ENCODE data around the gene ZNF445.
"Not testable (repeated sequence)": the region's sequence is repeated elsewhere in the genome, so short reads cannot be mapped to it uniquely, and the experiment has no call there.

ZNF445 gene

DNA sequence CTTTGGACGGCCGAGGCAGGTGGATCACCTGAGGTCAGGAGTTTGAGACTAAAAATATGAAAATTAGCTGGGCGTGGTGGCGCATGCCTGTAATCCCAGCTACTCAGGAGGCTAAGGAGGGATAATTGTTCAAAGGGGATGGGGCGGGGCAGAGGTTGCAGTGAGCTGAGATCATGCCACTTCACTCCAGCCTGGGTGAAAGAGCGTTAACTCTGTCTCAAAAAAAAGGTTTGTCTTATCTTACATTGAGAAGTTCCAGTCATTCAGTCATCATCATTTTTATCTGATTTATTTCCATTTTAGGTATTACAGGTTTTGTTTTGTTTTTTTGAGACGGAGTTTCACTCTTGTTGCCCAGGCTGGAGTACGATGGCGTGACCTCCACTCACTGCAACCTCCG is 2.6 kb downstream of the ZNF445 start:
- not testable (repeated sequence) for DNase-seq

DNA sequence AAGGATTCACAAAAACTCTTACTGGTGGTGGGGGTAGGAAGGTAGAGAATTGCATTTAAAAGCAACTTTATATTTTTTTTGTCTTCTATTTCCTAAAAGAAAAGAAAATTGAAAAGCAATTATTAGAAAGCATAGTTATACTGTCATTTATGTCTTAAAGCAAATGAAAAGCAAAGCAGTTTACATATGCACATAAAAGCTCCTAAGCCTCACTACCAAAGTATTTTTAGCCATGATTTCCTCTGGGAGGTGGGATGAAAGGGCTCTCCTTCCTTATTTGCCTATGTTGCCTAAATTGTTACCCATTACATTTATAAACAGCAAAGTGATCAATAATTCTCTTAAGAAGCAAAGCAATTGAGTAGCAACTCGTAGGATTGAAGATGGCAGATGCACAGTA is 7.0 kb downstream of the ZNF445 start:
- DNase-seq = no peak

DNA sequence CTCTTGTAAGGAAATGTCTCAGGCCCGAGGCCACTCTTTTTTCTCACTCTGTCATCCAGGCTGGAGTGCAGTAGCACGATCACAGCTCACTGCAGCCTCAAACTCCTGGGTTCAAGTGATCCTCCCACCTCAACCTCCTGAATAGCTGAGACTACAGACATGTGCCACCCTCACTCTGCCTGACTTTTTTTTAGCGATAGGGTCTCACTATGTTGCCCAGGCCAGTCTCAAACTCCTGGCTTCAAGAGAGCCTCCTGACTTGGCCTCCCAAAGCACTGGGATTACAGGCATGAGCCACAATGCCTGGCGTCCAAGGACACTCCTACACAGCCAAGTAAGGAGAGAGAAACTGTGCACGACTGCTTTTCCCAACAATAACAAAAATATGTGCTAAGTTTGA is 7.6 kb downstream of the ZNF445 start:
- no peak for DNase-seq

DNA sequence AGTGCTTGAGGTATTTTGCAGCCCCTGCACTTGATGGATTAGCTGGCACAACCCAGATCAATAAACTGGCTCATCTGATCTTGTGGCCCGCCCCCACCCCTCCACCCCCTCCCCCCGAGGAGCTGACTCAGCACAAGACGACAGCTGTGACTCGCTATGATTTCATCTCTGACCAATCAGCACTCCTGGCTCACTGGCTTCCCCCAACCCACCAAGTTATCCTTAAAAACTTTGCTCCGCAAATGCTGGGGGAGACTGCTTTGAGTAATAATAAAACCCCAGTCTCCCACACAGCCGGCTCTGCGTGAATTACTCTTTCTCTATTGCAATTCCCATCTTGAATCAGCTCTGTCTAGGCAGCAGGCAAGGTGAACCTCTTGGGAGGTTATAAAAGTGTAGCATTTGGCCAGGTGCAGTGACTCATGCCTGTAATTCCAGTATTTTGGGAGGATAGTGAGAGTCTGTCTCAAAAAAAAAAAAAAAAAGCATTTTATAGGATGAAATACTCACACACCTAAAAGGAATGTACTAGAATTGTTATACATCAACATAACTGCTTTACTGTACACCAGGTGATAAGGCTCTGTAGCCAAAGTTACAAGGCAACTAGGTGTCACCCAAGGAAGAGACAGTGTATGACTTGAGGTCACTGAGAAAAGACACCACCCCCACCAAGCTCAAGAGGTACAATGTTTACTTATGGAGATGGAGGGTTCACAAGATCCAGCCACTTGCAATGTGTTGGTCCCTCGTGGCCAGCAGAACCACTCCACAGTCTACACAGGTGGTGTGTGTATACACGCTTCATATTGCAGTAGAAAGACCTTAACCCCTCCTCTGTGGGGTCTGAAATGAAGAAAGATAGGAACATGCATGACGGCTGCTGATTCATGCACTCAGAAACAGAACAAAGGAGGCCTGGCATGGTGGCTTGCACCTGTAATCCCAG is 8.6 kb downstream of the ZNF445 start:
- no peak for DNase-seq

DNA sequence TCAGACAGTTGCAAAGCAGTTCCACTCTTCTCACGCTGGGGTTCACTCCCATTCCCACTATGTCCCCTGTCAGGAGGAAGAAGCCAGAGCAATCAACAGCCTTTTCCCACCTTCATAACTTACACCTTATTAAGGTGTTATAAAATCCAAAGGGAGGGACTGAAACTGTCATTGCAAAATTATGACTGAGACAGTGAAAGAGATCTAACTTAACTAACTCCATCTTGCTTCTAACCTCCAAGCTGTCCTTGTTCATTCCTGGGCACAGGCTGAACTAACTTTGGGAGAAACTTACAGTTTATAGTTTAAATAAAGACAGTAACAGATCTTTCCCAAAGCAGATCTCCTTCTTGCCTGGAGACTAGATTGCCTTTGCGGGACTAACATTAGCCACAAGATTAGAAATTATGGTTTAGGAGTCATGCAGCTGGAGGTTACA is 9.4 kb downstream of the ZNF445 start:
- not testable (repeated sequence) for DNase-seq

DNA sequence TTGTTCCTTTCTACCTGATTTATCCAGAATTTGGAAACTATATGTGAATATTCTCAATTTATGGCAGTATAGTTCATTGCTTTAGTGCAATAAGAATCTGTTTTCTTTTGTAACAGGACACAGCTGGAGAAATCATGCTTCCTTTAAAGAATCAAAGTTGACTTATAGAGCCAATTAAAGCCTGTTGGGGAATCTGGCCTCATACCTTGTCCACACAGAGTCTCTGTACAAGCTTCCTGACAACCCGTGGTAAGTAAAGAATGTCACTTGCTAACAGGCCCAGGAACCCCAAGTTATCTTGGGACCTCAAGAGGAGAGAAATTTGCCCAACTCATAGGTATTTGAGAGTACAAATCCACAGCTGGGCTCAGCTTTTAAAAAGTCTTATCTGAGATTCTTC is 10.2 kb downstream of the ZNF445 start:
- DNase-seq = no peak

DNA sequence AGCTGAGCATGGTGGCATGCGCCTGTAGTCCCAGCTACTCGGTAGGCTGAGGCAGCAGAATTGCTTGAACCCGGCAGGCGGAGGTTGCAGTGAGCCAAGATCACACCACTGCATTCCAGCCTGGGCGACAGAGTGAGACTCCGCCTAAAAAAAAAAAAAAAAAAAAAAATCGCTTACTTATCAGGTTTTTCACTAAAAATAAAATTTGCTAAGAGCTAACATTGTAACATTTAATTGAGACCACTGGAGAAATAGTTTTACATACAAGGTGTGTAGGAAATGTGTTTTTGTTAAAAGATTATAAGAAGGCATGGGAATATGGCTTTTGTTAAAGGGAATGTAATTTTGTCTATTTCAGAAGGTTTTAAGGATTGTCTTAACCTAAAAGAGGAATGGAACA is 12.6 kb downstream of the ZNF445 start:
- not testable (repeated sequence) for DNase-seq

DNA sequence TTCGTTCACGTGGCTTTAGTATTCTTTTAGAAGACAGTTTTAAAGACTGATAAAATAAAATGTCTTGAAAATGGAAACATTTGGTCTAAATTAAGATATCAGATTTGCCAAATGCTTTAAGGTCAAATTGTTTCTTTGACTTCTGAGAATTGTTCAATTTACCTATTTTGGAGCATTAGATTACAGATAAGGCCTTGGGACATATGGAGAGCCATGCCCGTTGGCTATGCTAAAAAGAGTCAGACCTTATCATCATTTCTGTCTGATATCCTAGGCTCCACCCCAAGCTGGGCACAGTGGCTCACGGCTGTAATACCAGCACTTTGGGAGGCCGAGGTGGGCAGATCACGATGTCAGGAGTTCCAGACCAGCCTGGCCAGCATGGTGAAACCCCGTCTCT is 13.0 kb downstream of the ZNF445 start:
- no peak for DNase-seq

DNA sequence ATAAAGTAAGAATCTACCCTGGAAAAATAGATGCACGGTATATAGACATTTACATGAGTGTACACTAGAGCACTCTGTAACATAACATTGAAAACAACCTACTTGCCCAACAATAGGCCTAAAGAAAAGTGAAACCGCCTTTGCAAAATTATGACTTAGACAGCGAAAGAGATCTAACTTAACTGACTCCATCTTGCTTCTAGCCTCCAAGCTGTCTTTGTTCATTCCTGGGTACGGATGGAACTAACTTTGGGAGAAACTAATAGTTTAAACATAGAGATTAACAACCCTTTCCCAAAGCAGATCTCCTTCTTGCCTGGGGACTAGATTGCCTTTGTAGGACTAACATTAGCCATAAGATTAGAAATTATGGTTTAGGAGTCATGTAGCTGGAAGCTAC is 17.4 kb downstream of the ZNF445 start:
- DNase-seq = not testable (repeated sequence)

DNA sequence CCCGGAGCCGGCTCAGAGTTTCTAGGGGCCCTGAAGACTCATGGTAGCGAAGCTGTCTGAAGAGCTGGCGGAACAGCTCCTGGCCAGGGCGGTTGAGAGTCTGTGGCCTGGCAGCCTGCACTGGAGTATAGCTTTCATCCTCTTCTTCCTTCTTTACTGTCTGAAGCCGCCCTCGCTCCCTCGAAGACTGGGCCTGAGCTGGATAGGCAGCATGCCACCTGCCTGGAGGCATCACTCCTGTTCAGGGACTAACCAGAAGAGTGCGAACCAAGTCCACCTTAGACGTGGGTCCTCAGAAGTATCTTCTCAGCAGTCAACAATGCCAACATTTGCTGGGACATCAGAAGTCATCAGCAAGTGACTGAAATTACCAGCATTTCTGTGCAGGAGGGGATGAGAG is 22.2 kb downstream of the ZNF445 start:
- DNase-seq = no peak

DNA sequence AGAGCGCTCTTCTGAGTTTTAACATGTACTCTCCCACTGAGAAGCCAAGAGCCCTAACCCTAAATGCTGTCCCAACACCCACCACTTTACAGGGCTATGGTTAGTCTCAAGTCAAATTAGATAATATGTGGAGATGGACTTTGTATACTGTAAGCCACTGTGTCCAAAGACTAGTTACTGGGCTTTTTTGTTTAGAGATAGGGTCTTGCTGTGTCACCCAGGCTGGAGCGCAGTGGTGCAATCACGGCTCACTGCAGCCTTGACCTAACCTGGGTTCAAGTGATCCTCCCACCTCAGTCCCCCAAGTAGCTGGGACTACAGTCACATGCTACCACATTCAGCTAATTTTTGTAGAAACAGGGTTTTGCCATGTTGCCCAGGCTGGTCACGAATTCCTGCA is 23.2 kb downstream of the ZNF445 start:
- no peak for DNase-seq

DNA sequence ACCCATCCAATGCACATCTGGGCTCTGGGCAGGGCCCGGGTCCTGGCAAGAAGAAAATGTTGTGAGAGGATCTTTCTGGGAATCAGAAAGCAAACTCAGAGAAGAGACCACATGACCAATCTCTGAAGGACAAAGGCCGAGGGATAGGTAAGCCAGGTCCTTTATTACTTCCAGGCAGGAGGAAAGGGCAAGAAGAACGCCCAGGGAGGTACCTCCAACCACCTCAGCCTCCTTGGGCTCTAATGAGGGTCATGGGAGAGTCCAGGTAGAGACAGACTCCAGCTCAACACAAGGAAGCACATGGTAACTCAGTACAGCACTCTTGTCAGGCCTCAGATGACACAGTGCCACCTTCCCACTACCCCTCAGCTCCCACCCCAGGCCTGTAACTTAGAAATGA is 26.0 kb downstream of the ZNF445 start:
- DNase-seq = no peak

DNA sequence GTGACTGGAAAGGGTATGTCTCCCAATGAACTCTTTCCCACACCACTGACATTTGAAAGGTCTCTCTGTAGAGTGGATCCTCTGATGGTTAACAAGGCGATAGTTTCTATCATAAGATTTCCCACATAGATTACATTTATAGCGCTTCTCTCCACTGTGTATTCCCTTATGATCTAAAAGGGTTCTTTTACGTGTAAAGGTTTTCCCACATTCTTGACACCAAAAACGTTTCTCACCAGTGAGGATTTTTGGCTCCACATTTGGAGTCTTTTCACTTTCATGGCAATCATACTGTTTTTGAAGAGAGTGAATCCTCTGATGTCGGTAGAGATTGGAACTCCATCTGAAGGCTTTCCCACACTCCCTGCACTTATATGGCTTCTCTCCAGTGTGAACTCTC is 30.5 kb downstream of the ZNF445 start:
- DNase-seq = no peak

DNA sequence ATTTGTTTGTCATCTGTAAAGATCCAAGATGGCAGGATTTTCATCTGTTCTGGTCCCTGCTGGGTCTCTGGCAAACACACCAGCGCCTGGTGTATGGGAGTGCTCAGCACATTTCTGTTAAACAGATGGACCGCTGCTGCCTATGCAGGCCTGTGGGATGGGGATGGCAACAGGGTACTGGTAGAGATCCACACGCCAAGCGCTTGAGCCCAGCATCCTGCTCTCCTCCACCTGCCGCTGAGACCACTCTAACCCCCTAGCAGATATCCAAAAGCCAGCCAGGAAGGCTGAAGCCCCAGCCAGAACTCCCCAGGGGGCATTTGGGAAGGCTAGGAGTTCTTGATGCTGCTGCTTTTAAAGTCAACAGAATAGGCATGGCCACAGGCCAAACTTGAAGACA is 31.7 kb downstream of the ZNF445 start:
- DNase-seq = no peak

DNA sequence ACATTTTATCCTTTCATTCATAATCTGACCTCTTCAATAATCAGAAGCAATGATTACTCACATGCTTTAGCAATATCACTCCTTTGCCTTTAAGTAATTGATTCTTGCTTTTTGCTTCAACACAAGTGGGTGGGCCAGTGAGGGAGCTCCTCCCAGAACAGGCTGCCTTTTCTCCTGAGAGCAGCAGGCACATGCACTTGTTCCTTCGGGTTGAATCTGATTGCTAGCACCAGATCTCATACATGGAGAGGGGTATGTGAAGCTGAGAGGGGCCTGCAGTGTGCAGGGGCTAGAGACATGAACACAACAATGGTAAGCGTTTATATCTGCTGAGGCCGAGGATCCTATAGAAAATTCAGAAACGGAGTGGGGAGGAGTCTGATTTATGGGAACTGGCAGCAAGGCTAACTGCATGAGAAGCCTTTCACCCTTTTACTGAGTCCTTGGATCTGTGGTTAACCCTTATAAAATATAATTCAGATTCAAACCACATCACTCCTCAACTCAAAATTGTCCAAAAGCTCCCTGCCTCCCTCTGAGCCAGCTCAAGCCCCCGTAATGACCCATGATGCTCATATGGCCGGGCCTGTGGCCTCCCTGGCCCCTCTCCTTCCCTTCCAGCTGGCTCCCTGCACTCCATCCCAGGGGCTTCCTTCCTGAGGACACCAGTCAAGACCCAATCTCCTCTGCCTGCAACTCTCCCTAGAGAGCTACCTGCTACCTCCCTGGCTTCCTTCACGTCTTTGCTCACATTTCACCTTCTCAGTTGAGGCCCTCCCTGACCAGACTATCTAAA is 32.4 kb downstream of the ZNF445 start:
- DNase-seq = no peak

DNA sequence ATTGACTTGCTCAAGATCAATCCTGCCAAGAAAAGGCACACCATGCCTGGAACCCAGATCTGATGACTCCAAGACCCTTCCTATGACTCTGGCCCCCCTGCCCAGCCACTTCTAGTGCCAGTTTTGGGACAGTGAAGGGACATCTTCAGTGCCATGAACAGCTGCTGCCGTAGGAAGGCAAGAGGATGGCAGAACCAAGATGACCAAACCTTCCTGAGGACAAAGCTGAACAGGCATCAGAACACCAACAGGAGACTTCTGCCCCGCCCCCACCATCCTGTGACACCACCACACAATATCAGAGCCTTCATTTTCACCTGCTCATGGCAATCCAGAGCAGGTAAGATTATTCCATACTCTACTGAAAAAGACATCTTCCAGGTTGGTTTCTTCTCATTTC is 33.0 kb downstream of the ZNF445 start:
- DNase-seq = no peak

DNA sequence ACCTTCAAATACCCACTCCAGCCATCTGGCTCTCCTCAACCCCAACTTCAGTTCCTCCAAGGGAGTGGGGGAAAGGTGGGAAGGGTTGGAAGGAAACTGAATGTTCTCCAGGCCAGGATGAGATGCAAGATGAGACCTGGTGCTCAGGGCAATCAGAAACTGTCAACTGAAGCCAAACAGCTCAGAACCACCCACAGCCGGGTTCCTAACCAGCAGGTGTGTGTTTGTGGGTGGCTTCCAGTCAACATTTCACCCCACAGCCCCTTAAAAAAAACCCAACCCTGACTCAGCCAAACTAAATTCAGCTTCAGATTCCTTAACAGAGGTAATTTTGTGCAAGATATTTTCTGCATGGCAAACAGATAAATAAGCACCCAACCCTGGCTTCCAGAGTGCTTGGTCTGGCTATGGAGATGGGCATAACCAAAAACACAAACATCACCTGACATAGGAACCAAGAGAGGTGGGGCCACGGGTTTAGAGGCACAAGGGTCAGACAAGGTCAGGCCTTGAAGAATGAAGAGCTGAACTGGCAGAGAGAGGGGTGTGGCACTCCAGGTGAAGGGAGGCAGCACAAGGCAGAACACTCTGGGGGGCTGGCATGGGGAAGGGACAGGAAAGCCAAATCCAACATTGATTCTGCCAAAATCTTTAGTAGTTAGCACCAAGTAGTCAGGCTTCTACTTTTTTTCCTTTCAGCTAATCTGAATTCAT is 34.7 kb downstream of the ZNF445 start:
- DNase-seq = no peak

DNA sequence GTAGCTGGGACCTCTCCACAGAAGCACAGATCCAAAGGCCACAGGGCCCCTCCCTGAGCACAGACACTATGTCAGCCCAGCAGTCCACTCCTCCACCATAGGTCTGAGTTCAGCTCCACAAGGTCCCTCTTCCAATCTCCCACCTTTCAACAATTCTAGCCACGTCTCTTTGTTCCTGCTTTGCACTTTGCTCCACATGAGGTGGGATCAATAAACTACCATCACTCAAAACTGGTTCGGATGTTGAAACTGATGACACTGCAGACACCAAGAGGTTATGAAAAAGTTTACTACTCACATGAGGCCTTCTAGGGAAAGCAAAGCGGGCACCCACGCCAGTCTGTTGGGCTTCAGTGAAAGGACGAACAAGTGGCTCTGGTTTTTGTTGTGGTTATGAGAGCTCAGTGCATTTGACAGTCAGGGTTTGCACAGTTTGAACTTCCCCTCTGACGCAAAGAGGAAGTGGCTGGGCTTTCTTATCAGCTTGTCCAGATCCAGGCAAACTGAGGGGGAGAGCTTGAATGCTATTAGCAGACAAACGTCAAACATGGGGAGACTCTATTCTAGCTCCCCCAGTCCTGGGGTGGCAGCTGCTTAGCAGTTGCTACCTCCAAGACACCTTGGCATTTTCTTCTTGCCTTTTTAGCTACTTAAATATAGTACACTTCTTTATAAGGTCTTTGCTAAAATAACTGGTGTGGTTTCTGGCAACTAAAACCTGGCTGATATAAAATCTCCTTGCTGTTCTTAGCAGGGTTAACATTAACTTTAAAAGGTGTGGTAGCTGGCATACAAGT is 37.8 kb downstream of the ZNF445 start:
- DNase-seq = no peak

DNA sequence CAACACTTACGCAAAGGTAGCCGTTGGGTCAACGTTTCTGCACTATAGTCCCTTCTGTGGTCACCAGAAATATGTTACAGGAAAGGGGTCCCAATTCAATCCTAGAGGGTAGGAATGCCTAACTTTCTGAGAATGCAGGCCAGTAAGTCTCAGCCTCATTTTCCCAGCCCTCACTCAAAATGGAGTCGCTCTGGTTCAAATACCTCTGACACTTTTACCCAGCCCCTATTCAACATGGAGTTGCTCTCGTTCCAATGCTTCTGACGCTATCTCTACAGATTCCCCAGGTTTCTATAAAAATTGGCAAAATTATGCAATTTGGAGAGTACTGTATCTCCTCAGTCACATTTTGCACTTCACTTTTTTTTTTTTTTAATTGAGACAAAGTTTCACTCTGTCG is 39.7 kb downstream of the ZNF445 start:
- no peak for DNase-seq

DNA sequence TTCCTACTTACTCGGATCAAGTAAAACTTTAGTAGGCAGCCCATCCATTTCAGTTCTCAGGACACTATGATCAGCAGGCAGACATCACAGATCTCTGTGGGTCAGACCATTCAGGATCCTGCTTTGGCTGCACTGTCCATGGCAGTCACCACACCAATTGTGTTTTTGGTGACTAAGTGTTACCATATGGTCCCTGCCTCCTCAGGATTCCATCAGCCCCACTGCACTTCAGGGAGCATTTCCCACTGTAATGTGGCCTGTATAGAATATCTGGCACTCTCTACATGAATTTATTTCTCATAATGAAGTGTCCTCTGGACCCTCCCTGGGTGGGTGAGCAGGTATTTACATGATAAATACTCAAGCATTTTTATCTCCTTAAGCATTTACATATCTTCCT is 41.3 kb downstream of the ZNF445 start:
- DNase-seq = no peak

DNA sequence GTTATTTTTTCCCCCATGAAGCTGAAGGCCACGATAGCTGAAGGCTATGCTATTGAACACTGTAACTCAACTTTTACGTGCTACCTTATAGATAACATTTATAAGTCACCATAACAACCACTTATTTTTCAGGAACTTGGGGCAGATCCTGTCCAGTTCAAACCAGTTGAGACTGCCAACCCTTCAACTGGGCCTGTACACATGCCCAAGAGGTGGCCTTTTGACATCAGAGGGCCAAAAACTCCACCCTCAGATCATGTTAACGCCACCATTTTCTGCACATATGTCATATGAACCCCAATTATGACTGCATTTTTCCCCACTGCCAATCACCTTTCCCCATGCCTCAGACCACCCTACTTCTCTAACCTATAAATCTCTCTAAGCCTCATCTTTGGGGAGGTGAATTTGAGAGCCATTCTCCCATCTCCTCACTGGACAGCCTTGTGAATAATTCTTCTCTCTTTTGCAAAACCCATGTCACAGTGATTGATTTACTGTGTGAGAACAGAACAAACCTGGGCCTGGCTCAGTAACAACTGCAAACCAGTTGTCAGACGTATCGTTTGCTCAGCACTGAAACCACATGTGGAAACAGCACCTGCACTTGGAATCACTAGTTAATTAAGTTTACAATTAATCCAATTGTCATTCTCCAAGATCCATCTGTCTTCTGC is 42.5 kb downstream of the ZNF445 start:
- DNase-seq = no peak

DNA sequence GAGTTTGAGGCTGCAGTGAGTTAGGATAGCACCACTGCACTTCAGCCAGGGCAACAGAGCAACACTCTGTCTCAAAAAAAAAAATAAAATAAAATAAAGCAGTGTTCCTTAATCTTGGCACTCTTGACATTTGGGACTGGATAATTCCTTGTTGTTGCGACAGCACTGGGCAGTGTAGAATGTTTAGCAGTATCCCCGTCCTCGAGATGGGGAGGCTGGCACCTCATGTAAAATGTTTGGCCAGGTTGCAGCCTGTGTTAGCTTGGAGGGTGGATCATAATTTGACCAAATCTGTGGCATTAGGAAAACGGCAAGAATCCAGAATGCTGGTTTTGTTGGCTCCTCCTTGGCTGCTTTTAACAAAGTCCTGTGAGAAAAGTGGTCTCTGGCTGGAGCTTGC is 47.0 kb downstream of the ZNF445 start:
- DNase-seq = no peak

Measured in NCI-H1694 (cell line).